GM18508 (cell line): Measurements from ENCODE around the gene C14orf119.
A peak's percentile ranks its signal among the peaks of the same experiment; 100 is the strongest.

ENCODE experiments used
- ATAC-seq: cut with Tn5 transposase; IDR thresholded peaks from one replicate; pipeline ENCODE4 v1.9.1; 2021; ENCODE audit warnings: moderate number of reproducible peaks; ENCODE audit not compliant: insufficient read depth, unreplicated experiment

Gene C14orf119

GRCh38 chr14:23060536-23061260, 34.6 kb upstream of the C14orf119 start:
- ATAC-seq: no peak

GRCh38 chr14:23062002-23062401, 33.3 kb upstream of the C14orf119 start:
- no peak for ATAC-seq

- no peak for ATAC-seq
Observed at GRCh38 chr14:23063601-23064000, 31.7 kb upstream of the C14orf119 start.

- no peak for ATAC-seq
Observed at GRCh38 chr14:23066368-23066767, 28.9 kb upstream of the C14orf119 start.

- ATAC-seq: no peak
Observed at GRCh38 chr14:23066855-23067744, 28.2 kb upstream of the C14orf119 start.

- no peak for ATAC-seq
Observed at GRCh38 chr14:23067847-23068788, 27.2 kb upstream of the C14orf119 start.

GRCh38 chr14:23068789-23069412, 26.4 kb upstream of the C14orf119 start:
- peak; percentile 75 for ATAC-seq

GRCh38 chr14:23069413-23069806, 25.9 kb upstream of the C14orf119 start:
- ATAC-seq: no peak

- ATAC-seq: no peak
Observed at GRCh38 chr14:23070262-23071129, 24.8 kb upstream of the C14orf119 start.

GRCh38 chr14:23071244-23071920, 23.9 kb upstream of the C14orf119 start:
- ATAC-seq: peak; percentile 50

- no peak for ATAC-seq
Observed at GRCh38 chr14:23071921-23072539, 23.3 kb upstream of the C14orf119 start.

GRCh38 chr14:23074906-23075305, 20.4 kb upstream of the C14orf119 start:
- no peak for ATAC-seq

- no peak for ATAC-seq
Observed at GRCh38 chr14:23076785-23077408, 18.4 kb upstream of the C14orf119 start.

- no peak for ATAC-seq
Observed at GRCh38 chr14:23077962-23078361, 17.3 kb upstream of the C14orf119 start.

GRCh38 chr14:23078692-23079116, 16.6 kb upstream of the C14orf119 start:
- ATAC-seq: no peak

- ATAC-seq: no peak
Observed at GRCh38 chr14:23079716-23080115, 15.6 kb upstream of the C14orf119 start.

GRCh38 chr14:23080474-23080873, 14.8 kb upstream of the C14orf119 start:
- ATAC-seq: no peak

- no peak for ATAC-seq
Observed at GRCh38 chr14:23085458-23085857, 9.8 kb upstream of the C14orf119 start.
